ENCODE results near the gene NYAP2. TPM values are rescaled to one million over a fixed set of nuclear protein-coding genes. Genes with fewer than 3 reads are reported as not detected.

Gene NYAP2
- total RNA-seq, 1 donor from 2014 or later, result not detected

- intact Hi-C loops (cut with micrococcal nuclease), result no loop called here
- no peak for ATAC-seq
Observed at GRCh38 chr2:225468131-225468530, 68.6 kb downstream of the NYAP2 start.

DNA sequence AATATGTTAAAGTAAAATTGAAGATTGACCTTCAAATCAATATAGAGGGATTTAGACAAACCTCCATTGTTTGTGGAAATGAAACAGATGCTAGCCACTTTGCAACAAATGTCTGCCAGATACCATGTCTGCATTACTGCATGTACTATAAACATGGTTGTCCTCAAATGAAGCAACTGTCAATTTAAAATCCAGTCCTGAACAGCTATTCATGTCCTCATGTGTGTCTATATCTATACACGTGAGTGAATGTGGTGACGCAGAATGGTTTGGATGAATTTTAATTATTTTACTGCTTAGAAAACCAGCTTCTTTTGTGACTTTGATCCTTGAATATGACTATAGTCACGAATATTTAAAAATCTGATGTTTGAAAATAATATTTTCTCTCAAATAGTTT, 71.5 kb downstream of the NYAP2 start:
- intact Hi-C loops (cut with micrococcal nuclease), result no loop called here
- ATAC-seq (no peak), DNase-seq (no peak)

More at GRCh38 chr2:225468131-225468530, 68.6 kb downstream of the NYAP2 start:
- DNase-seq, result no peak

DNA sequence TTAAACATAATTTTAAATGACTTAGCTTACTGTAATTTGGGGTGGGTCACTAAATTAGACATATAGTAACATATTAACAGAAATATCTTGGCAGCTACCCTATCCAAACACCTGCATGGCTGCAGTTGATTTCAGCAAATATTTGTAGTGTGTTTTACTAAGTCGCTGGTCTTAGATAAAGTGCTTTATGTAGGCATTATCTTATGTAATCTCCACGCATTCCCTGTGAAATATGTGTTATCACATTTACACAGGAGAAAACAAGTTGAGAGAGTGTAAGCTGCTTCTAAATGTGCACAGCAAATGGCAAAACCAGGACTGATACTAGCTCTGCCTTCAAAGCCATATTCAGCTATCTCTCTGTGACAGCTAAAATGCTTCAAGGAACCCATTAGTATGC, 72.0 kb downstream of the NYAP2 start:
- DNase-seq (no peak), ATAC-seq (no peak)
- intact Hi-C loops (cut with micrococcal nuclease), result no loop called here

DNA sequence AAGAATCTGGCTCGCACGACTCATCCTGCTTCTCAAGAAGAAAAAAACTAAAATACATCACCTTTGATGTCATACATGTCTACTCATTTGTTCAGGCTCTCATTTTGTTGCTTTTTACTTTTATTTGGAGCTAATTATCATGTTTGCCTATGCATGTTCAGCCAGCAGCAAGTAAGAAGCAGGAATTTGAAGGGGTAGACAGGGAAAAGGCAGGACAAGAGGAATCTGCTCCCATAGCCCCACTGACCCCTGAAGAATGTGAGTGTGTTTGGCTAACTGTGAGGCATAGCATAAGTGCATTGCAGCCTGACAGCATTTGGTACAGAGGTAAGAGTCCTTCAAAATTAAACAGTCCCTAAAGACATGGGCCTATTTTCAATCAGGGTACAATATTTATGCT, 72.7 kb downstream of the NYAP2 start:
- DNase-seq (no peak), ATAC-seq (no peak)
- intact Hi-C loops (cut with micrococcal nuclease), result no loop called here

DNA sequence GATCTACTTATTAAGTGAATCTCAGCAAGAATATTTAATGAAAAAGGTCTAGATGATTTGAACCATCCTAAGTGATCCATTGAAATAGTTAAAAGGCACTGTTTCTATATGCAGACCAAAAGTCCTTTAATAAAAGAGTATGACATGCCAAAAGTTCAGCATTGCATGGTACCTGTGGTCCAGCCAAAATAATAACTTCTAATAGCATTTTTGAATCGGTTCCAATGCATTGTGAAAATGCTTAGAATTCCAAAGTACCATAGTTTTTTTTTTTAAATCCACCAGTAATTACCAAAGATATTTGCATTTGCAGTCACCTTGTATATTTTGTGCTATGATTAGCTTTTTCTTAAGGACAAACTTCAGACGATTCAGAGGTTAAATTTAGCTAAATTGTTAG, 79.9 kb downstream of the NYAP2 start:
- ATAC-seq (no peak), DNase-seq (no peak)
- intact Hi-C loops (cut with micrococcal nuclease), result no loop called here

DNA sequence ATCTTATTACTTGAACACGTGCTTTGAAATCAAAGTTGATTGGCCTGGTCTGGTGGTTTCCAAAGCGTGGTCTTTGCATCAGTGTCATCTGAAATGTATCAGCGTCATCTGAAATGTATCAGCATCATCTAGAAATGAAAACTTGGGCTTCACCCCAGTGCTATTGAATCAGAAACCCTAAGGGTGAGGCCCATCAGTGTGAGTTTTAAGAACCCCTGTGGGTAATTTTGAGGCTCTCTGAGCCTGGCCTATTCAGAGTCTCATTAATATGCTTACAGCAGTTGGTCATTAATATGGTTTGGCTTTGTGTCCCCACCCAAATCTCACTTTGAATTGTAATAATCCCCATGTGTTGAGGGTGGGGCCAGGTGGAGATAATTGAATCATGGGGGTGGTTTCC, 85.2 kb downstream of the NYAP2 start:
- ATAC-seq, result no peak
- intact Hi-C loops (cut with micrococcal nuclease), result no loop called here
- DNase-seq, result no peak

- no peak for DNase-seq
- intact Hi-C loops (cut with micrococcal nuclease), result no loop called here
- ATAC-seq, result no peak
Observed at GRCh38 chr2:225486236-225486635, 86.7 kb downstream of the NYAP2 start.

GRCh38 chr2:225487878-225488416, 88.4 kb downstream of the NYAP2 start:
- intact Hi-C loops (cut with micrococcal nuclease), result no loop called here
- DNase-seq (no peak), ATAC-seq (no peak)

DNA sequence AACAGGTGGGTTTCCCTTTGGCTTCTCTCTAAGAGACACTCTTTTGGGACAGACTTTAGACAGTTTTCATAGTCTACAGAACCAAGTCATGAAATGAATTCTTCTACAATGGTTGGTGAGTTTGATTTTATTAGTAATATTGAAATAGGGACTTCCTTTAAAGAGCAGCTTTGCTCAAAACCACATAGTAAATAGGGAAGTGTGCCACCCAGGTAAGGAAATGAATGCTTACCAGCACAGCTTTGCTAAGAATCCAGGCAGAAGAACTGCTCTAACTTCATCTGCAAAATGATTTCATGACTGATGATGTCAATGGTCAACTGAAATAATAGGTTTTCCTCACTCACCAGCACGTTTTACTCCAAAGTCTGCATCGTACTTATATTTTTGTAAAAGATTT, 89.2 kb downstream of the NYAP2 start:
- ATAC-seq (no peak), DNase-seq (no peak)
- intact Hi-C loops (cut with micrococcal nuclease), result no loop called here

GRCh38 chr2:225493420-225494099, 94.0 kb downstream of the NYAP2 start:
- no peak for DNase-seq
- intact Hi-C loops (cut with micrococcal nuclease), result no loop called here
- no peak for ATAC-seq

GRCh38 chr2:225494100-225494459, 94.6 kb downstream of the NYAP2 start:
- intact Hi-C loops (cut with micrococcal nuclease), result no loop called here
- ATAC-seq, result no peak
- no peak for DNase-seq

- DNase-seq (no peak), ATAC-seq (no peak)
- intact Hi-C loops (cut with micrococcal nuclease), result no loop called here
Observed at GRCh38 chr2:225495706-225496105, 96.2 kb downstream of the NYAP2 start.

DNA sequence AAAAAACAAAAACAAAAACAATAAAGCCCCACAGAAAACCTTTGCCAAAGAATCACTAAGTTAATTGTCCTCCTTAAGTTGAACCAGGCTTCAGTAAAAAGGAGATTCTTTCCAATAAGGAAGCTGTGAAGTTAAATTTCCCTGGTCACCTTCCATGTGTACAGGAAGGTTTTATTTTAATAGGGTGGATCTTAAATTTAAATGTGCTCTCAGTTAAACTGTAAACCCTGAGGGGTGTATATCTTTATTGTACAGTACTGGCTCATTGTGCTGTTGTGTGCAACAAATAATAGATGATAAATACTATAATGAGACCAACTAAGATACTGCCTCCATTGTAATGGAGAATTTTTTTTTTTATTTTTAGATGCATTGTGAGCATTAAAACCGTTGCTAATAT, 97.1 kb downstream of the NYAP2 start:
- intact Hi-C loops (cut with micrococcal nuclease), result no loop called here
- no peak for ATAC-seq
- no peak for DNase-seq

GRCh38 chr2:225497166-225497565, 97.7 kb downstream of the NYAP2 start:
- no peak for ATAC-seq
- DNase-seq, result no peak
- intact Hi-C loops (cut with micrococcal nuclease), result no loop called here

- no peak for DNase-seq
- intact Hi-C loops (cut with micrococcal nuclease), result no loop called here
- no peak for ATAC-seq
Observed at GRCh38 chr2:225501022-225501421, 101.5 kb downstream of the NYAP2 start.

DNA sequence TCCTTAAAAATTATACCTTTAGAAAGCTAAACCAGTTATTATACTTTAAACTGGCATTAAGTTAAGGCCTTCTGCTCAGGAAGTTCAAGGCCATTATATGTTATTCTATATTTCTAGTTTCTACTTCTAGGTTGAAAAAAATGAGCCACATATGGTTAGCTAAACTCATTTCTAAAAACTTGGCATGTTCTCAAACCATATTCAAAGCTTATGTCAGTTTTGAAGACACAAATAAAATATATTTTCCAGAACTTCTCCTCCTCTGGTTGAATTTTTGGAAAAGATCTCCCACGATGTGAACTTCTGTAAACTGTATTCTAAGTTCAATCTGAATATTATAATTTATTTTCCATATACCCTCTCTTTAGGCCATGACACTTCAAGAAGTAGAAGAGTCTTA, 103.5 kb downstream of the NYAP2 start:
- no peak for ATAC-seq
- no peak for DNase-seq
- intact Hi-C loops (cut with micrococcal nuclease), result no loop called here

- intact Hi-C loops (cut with micrococcal nuclease), result no loop called here
- ATAC-seq, result no peak
- DNase-seq, result no peak
Observed at GRCh38 chr2:225510796-225511195, 111.3 kb downstream of the NYAP2 start.

DNA sequence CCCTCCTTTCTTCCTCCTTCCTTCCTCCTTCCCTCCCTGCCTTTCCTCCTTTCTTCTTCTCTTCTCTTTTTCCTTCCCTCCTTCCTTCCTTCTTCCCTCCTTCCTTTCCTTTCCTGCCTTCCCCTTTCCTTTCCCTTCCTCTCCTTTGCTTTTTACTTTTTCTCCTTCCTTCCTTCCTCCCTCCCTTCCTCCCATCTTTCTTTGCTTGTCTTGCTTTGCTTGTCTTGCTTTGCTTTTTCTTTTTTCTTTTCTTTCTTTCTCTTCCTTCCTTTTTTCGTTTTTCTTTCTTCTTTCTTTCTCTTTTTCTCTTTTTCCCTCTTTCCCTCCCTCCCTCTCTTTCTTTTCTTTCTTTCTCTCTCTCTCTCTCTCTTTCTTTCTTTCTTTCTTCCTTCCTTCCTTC, 113.0 kb downstream of the NYAP2 start:
- DNase-seq (no peak), ATAC-seq (no peak)
- intact Hi-C loops (cut with micrococcal nuclease), result no loop called here

- intact Hi-C loops (cut with micrococcal nuclease), result no loop called here
- no peak for DNase-seq
Observed at GRCh38 chr2:225512876-225513540, 113.5 kb downstream of the NYAP2 start.

DNA sequence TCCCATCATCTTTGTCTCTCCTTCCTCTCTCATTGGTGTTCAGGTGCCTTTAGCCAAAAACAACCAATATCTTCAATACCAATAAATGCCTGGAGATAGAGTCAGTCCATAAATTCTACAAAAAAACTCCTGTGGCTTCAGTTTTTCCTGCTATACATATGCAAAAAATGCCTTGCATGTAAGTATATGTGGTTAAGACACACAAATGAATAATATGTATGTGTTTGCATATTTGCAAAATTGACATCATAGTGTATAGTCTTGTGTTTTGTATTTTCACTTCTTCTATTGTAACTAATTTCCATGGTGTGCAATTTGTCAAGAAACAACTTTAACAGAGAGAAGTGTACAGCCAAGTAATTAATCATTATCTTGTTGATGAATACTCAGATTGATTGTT, 115.5 kb downstream of the NYAP2 start:
- intact Hi-C loops (cut with micrococcal nuclease), result no loop called here
- no peak for ATAC-seq
- no peak for DNase-seq

More at GRCh38 chr2:225512876-225513540, 113.5 kb downstream of the NYAP2 start:
- ATAC-seq, result no peak

DNA sequence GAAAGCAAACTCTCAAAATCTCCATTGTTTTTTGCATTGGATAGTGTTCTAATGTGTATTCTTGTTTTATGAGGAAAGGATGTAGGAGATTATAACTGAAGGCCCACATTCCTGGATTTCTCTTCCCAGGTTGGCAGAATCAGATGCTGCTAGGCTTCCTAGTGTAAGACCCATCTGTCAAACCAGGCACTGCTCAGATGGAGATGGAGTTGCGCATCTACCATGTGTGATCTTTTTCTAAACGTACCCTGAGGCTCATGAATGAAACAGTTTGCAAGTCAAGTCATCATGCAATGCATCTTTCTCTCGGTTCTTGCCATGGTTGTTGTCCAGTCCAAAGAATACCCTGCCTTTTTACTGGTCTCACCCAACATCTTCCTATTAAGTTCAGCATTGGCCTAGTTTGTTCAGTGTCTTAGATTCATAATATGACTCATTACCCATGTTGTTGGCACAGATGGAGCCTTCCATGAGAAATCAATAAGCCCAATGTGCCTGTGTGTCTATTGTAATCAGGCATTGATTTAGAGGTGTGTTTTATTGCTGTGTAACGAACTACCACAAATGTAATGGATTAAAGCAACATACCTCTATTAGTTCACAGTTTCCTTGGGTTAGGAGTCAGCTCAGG, 127.4 kb downstream of the NYAP2 start:
- no peak for DNase-seq
- ATAC-seq, result no peak
- intact Hi-C loops (cut with micrococcal nuclease), result no loop called here

All from left ventricle myocardium superior (tissue), 1 donor.